CD8-positive, alpha-beta memory T cell (primary cell): ENCODE measurements around the gene CAPZA1. TPM values are rescaled to one million over a fixed set of nuclear protein-coding genes. Genes with fewer than 3 reads are reported as not detected.
A peak's percentile ranks its signal among the peaks of the same experiment; 100 is the strongest.

Experiments
- CTCF ChIA-PET: fragments of 350-600 bp; sonication (Branson Sonifier 250); formaldehyde crosslinking; loops from one replicate; lab custom pipeline; 2021; ENCODE audit warnings: antibody characterized with exemption; lab: Charles Lee
- POLR2A ChIA-PET: fragments of 350-600 bp; sonication (Branson Sonifier 250); formaldehyde crosslinking; loops from one replicate; lab custom pipeline; 2021; ENCODE audit warnings: antibody characterized with exemption; lab: Charles Lee
- DNase-seq, 5 donors: peaks; one replicate each; pipeline versions ENCODE4 v3.0.0 to v3.0.0-alpha.2; 2020 to 2022; ENCODE audit warnings: mixed read lengths in 1 of 5
- H3K27ac ChIP-seq: one replicate; pipeline ENCODE4 v1.7.0; 2013; ENCODE audit warnings: low read depth, mild to moderate bottlenecking, low read length, moderate library complexity
- H3K27me3 ChIP-seq: 2 replicates; pipeline ENCODE4 v1.7.0; 2013; ENCODE audit warnings: low read length, mild to moderate bottlenecking; ENCODE audit not compliant: insufficient read depth, poor library complexity, severe bottlenecking
- H3K36me3 ChIP-seq: 2 replicates; pipeline ENCODE4 v1.7.0; 2013; ENCODE audit warnings: mild to moderate bottlenecking, low read length, moderate library complexity; ENCODE audit not compliant: insufficient read depth
- H3K4me1 ChIP-seq: 2 replicates; pipeline ENCODE4 v1.7.0; 2013; ENCODE audit warnings: mild to moderate bottlenecking, low read length, moderate library complexity; ENCODE audit not compliant: insufficient read depth
- H3K4me3 ChIP-seq: 2 replicates; pipeline ENCODE4 v1.7.0; 2013; ENCODE audit warnings: mild to moderate bottlenecking, low read length
- H3K9me3 ChIP-seq: 2 replicates; pipeline ENCODE4 v1.7.0; 2013; ENCODE audit warnings: mild to moderate bottlenecking, low read length
- H3K27ac Mint-ChIP-seq, 8 donors: one replicate each; pipeline ENCODE4 v1.8.0; 2020 to 2021; ENCODE audit warnings: mixed read lengths in 8 of 8, mild to moderate bottlenecking in 6 of 8, inconsistent platforms in 3 of 8, moderate library complexity in 3 of 8
- H3K27me3 Mint-ChIP-seq, 2 donors: one replicate each; pipeline ENCODE4 v1.8.0; 2020 to 2021; ENCODE audit warnings: mixed read lengths in 2 of 2, mild to moderate bottlenecking in 1 of 2, moderate library complexity in 1 of 2
- H3K36me3 Mint-ChIP-seq, 3 donors: one replicate each; pipeline ENCODE4 v1.8.0; 2020 to 2021; ENCODE audit warnings: mixed read lengths in 3 of 3, inconsistent platforms in 1 of 3, mild to moderate bottlenecking in 1 of 3
- H3K4me1 Mint-ChIP-seq, 3 donors: one replicate each; pipeline ENCODE4 v1.8.0; 2020 to 2021; ENCODE audit warnings: mixed read lengths in 3 of 3, inconsistent platforms in 1 of 3, mild to moderate bottlenecking in 1 of 3
- H3K4me3 Mint-ChIP-seq, 7 donors: one replicate each; pipeline ENCODE4 v1.8.0; 2020 to 2021; ENCODE audit warnings: mixed read lengths in 7 of 7, mild to moderate bottlenecking in 6 of 7, moderate library complexity in 4 of 7, inconsistent platforms in 2 of 7
- H3K9me3 Mint-ChIP-seq, 5 donors: one replicate each; pipeline ENCODE4 v1.8.0; 2020 to 2022; ENCODE audit warnings: mixed read lengths in 5 of 5, mild to moderate bottlenecking in 3 of 5, moderate library complexity in 2 of 5, inconsistent platforms in 1 of 5
- polyA plus RNA-seq: library from polyadenylated mRNA; unstranded; fragments of 300-500 nt; fragmentation: Illumina TruSeq; gene quantifications from one replicate; pipeline ENCODE4 v1.2.3, GENCODE V29; 2021
- total RNA-seq, 2 experiments: library from RNA; stranded (reverse); gene quantifications; one replicate each; pipeline ENCODE4 v1.2.3, GENCODE V29; 2021

Gene CAPZA1
- total and polyA plus RNA-seq, 3 experiments from 2014 or later, result 212 to 266 (median 255) TPM

GRCh38 chr1:112713466-112714312, 94.1 kb downstream of the CAPZA1 start:
- CTCF ChIA-PET, result interaction anchor here (1.6 to 4.3 kb wide), 4 partner anchors 10 to 212 kb away, joined by 3 to 40 read pairs (median 11); no protein-coding TSS in a partner anchor
- H3K27me3 ChIP-seq, result peaks cover 5% of the 10 kb centered on the region
- Mint-ChIP-seq H3K4me3 (peak overlapping the region; percentile 38 to 90 (median 79)), H3K27ac (peak overlapping the region in 2 of 8 donors; percentile 14 to 31), H3K36me3 (peaks cover 0 to 2% (median 2%) of the 10 kb centered on the region in 3 donors), H3K9me3 (no peaks in the 10 kb centered on the region), H3K27me3 (peaks cover 6 to 10% of the 10 kb centered on the region in 2 donors), H3K4me1 (peaks cover 18 to 27% (median 20%) of the 10 kb centered on the region in 3 donors)
- POLR2A ChIA-PET, result interaction anchor here (0.7 kb wide), 1 partner anchor 96 kb away, joined by 3 read pairs; no protein-coding TSS in a partner anchor
- no peak for DNase-seq
- no peak overlapping the region for H3K4me3 ChIP-seq
- H3K27ac ChIP-seq, result no peak overlapping the region
- H3K9me3 ChIP-seq, result no peaks in the 10 kb centered on the region
- peaks cover 20% of the 10 kb centered on the region for H3K4me1 ChIP-seq
- no peaks in the 10 kb centered on the region for H3K36me3 ChIP-seq

- Histone ChIP-seq H3K36me3 (no peaks in the 10 kb centered on the region), H3K4me3 (peak overlapping the region; percentile 66), H3K27me3 (peaks cover 13% of the 10 kb centered on the region), H3K27ac (no peak overlapping the region), H3K4me1 (peaks cover 20% of the 10 kb centered on the region), H3K9me3 (no peaks in the 10 kb centered on the region)
- CTCF ChIA-PET, result interaction anchor here (0.6 to 4.3 kb wide), 19 partner anchors 11 to 358 kb away, joined by 3 to 40 read pairs (median 7); partner anchors contain the start of genes CAPZA1, LRIG2, MOV10 and ST7L
- peak overlapping the region; percentile 79 to 93 (median 82) for H3K4me3 Mint-ChIP-seq
- DNase-seq, result peak in 1 of 5 donors; percentile 16
- POLR2A ChIA-PET, result interaction anchor here (0.6 to 2.4 kb wide), 8 partner anchors 10 to 358 kb away, joined by 3 to 21 read pairs (median 8); partner anchors contain the start of genes CAPZA1, LRIG2, MOV10 and ST7L
- H3K4me1 Mint-ChIP-seq, result peaks cover 18 to 27% (median 21%) of the 10 kb centered on the region in 3 donors
- peak overlapping the region in 3 of 8 donors; percentile 31 to 84 (median 75) for H3K27ac Mint-ChIP-seq
- peaks cover 6 to 11% of the 10 kb centered on the region in 2 donors for H3K27me3 Mint-ChIP-seq
- no peaks in the 10 kb centered on the region for H3K9me3 Mint-ChIP-seq
- peaks cover 0 to 2% (median 2%) of the 10 kb centered on the region in 3 donors for H3K36me3 Mint-ChIP-seq
Observed at GRCh38 chr1:112714313-112715263, 95.0 kb downstream of the CAPZA1 start.

- Mint-ChIP-seq H3K4me1 (peaks cover 18 to 27% (median 21%) of the 10 kb centered on the region in 3 donors), H3K36me3 (peaks cover 0 to 2% (median 2%) of the 10 kb centered on the region in 3 donors), H3K27me3 (peaks cover 6 to 14% of the 10 kb centered on the region in 2 donors), H3K9me3 (no peaks in the 10 kb centered on the region), H3K4me3 (peak within 1 kb of the TSS; percentile 85 to 96 (median 92)), H3K27ac (peak within 1 kb of the TSS; percentile 83 to 97 (median 92))
- H3K4me3 ChIP-seq, result peak within 1 kb of the TSS; percentile 87
- H3K27me3 ChIP-seq, result peaks cover 13% of the 10 kb centered on the region
- H3K36me3 ChIP-seq, result no peaks in the 10 kb centered on the region
- H3K9me3 ChIP-seq, result no peaks in the 10 kb centered on the region
- ChIA-PET POLR2A (interaction anchor here (0.5 to 2.4 kb wide), 10 partner anchors 9 to 357 kb away, joined by 3 to 21 read pairs (median 4); partner anchors contain the start of genes CAPZA1, CTTNBP2NL, LRIG2 and MOV10), CTCF (interaction anchor here (0.6 to 4.3 kb wide), 29 partner anchors 8 to 966 kb away, joined by 3 to 40 read pairs (median 5); partner anchors contain the start of genes CAPZA1, LRIG2, MOV10 and RHOC)
- DNase-seq, result peak; percentile 92 to 99 (median 96)
- H3K4me1 ChIP-seq, result peaks cover 20% of the 10 kb centered on the region
- peak within 1 kb of the TSS; percentile 54 for H3K27ac ChIP-seq
Observed at GRCh38 chr1:112715264-112716053, 95.8 kb downstream of the CAPZA1 start, which contains the start of gene PPM1J. PPM1J (minus strand) TSS chr1:112715332; CDS start chr1:112715301, 31 bp downstream.

- peak overlapping the region; percentile 87 for H3K4me3 ChIP-seq
- Mint-ChIP-seq H3K36me3 (peaks cover 0 to 2% (median 2%) of the 10 kb centered on the region in 3 donors), H3K27me3 (peaks cover 9 to 14% of the 10 kb centered on the region in 2 donors), H3K27ac (peak overlapping the region; percentile 83 to 97 (median 92)), H3K4me1 (peaks cover 18 to 27% (median 21%) of the 10 kb centered on the region in 3 donors), H3K4me3 (peak overlapping the region; percentile 85 to 96 (median 92)), H3K9me3 (no peaks in the 10 kb centered on the region)
- DNase-seq, result peak; percentile 68 to 85 (median 76)
- H3K9me3 ChIP-seq, result no peaks in the 10 kb centered on the region
- CTCF ChIA-PET, result interaction anchor here (0.8 to 4.3 kb wide), 26 partner anchors 9 to 965 kb away, joined by 3 to 40 read pairs (median 5); partner anchors contain the start of genes CAPZA1, LRIG2, MOV10 and RHOC
- peak overlapping the region; percentile 54 for H3K27ac ChIP-seq
- H3K27me3 ChIP-seq, result peaks cover 13% of the 10 kb centered on the region
- POLR2A ChIA-PET, result interaction anchor here (0.5 to 2.4 kb wide), 5 partner anchors 9 to 357 kb away, joined by 3 to 14 read pairs (median 12); partner anchors contain the start of genes LRIG2 and MOV10
- H3K36me3 ChIP-seq, result no peaks in the 10 kb centered on the region
- peaks cover 20% of the 10 kb centered on the region for H3K4me1 ChIP-seq
Observed at GRCh38 chr1:112716133-112716720, 96.6 kb downstream of the CAPZA1 start.

GRCh38 chr1:112717263-112717873, 97.7 kb downstream of the CAPZA1 start:
- POLR2A ChIA-PET, result no interaction called here
- H3K27me3 Mint-ChIP-seq, result peaks cover 11 to 22% of the 10 kb centered on the region in 2 donors

More at GRCh38 chr1:112717263-112717873, 97.7 kb downstream of the CAPZA1 start:
- Histone ChIP-seq H3K36me3 (no peaks in the 10 kb centered on the region), H3K4me3 (no peak overlapping the region), H3K27me3 (peaks cover 13% of the 10 kb centered on the region), H3K4me1 (peaks cover 20% of the 10 kb centered on the region), H3K27ac (no peak overlapping the region), H3K9me3 (no peaks in the 10 kb centered on the region)
- CTCF ChIA-PET, result interaction anchor here (0.9 to 4.3 kb wide), 14 partner anchors 9 to 964 kb away, joined by 3 to 40 read pairs (median 5); partner anchors contain the start of genes LRIG2 and RHOC
- Mint-ChIP-seq H3K4me1 (peaks cover 18 to 27% (median 21%) of the 10 kb centered on the region in 3 donors), H3K4me3 (peak overlapping the region in 1 of 7 donors; percentile 13), H3K36me3 (peaks cover 0 to 2% (median 2%) of the 10 kb centered on the region in 3 donors), H3K27ac (peak overlapping the region in 1 of 8 donors; percentile 46), H3K9me3 (no peaks in the 10 kb centered on the region)
- DNase-seq, result no peak
